Endothelial cell (in vitro differentiated cells): ENCODE data around the gene TNIP1. TPM values are rescaled to one million over a fixed set of nuclear protein-coding genes. Genes with fewer than 3 reads are reported as not detected.

ENCODE experiments used
- DNase-seq: peaks from one replicate; pipeline ENCODE4 v3.0.0; 2021; ENCODE audit warnings: low spot score
- H3K27ac Mint-ChIP-seq: one replicate; pipeline ENCODE4 v1.8.0; 2021; ENCODE audit warnings: mixed read lengths, inconsistent platforms; ENCODE audit not compliant: unreplicated experiment
- H3K27me3 Mint-ChIP-seq: one replicate; pipeline ENCODE4 v1.8.0; 2021; ENCODE audit warnings: mild to moderate bottlenecking, moderate library complexity, mixed read lengths, inconsistent platforms; ENCODE audit not compliant: unreplicated experiment
- H3K36me3 Mint-ChIP-seq: one replicate; pipeline ENCODE4 v1.8.0; 2021; ENCODE audit warnings: mild to moderate bottlenecking, low read depth, mixed read lengths, inconsistent platforms; ENCODE audit not compliant: unreplicated experiment
- H3K4me1 Mint-ChIP-seq: one replicate; pipeline ENCODE4 v1.8.0; 2021; ENCODE audit warnings: mild to moderate bottlenecking, mixed read lengths, inconsistent platforms; ENCODE audit not compliant: unreplicated experiment
- H3K4me3 Mint-ChIP-seq: one replicate; pipeline ENCODE4 v1.8.0; 2021; ENCODE audit warnings: mild to moderate bottlenecking, mixed read lengths, inconsistent platforms; ENCODE audit not compliant: unreplicated experiment
- H3K9me3 Mint-ChIP-seq: one replicate; pipeline ENCODE4 v1.8.0; 2021; ENCODE audit warnings: mixed read lengths, inconsistent platforms; ENCODE audit not compliant: unreplicated experiment
- CTCF ChIP-seq: fragments of 200-600 bp; sonication (generic); IDR thresholded peaks from one replicate; pipeline ENCODE4 v1.5.0; 2021; ENCODE audit warnings: antibody characterized with exemption; ENCODE audit not compliant: unreplicated experiment
- total RNA-seq: library from RNA; stranded (reverse); fragmentation: NEBNext Ultra II Directional; extraction: Animal tissue kit (Norgen Biotek cat#: 25700); gene quantifications from one replicate; pipeline ENCODE4 v1.2.1, GENCODE V29; 2021; ENCODE audit not compliant: unreplicated experiment

The TNIP1 gene
- total RNA-seq, 1 donor from 2014 or later = 76.0 TPM

GRCh38 chr5:151058301-151058700 lies 22.5 kb downstream of the TNIP1 start:
- H3K36me3 Mint-ChIP-seq = peaks cover 51% of the 10 kb centered on the region
- peaks cover 9% of the 10 kb centered on the region for H3K4me1 Mint-ChIP-seq
- peak; percentile 34 for TF ChIP-seq CTCF
- DNase-seq = no peak
- no peaks in the 10 kb centered on the region for H3K9me3 Mint-ChIP-seq
- H3K27ac Mint-ChIP-seq = no peak overlapping the region
- H3K4me3 Mint-ChIP-seq = no peak overlapping the region
- peaks cover 9% of the 10 kb centered on the region for H3K27me3 Mint-ChIP-seq

GRCh38 chr5:151056379-151057325 lies 24.2 kb downstream of the TNIP1 start:
- no peaks in the 10 kb centered on the region for H3K9me3 Mint-ChIP-seq
- H3K4me1 Mint-ChIP-seq = peaks cover 9% of the 10 kb centered on the region
- peaks cover 13% of the 10 kb centered on the region for H3K27me3 Mint-ChIP-seq
- peak overlapping the region; percentile 31 for H3K27ac Mint-ChIP-seq
- H3K4me3 Mint-ChIP-seq = no peak overlapping the region
- peaks cover 43% of the 10 kb centered on the region for H3K36me3 Mint-ChIP-seq
- DNase-seq = no peak
- TF ChIP-seq CTCF = no peak

GRCh38 chr5:151055336-151055735 lies 25.5 kb downstream of the TNIP1 start:
- DNase-seq = no peak
- no peak for TF ChIP-seq CTCF
- Mint-ChIP-seq H3K27ac (no peak overlapping the region), H3K4me1 (peaks cover 9% of the 10 kb centered on the region), H3K36me3 (peaks cover 43% of the 10 kb centered on the region), H3K4me3 (no peak overlapping the region), H3K27me3 (peaks cover 11% of the 10 kb centered on the region), H3K9me3 (no peaks in the 10 kb centered on the region)

GRCh38 chr5:151054709-151055108 lies 26.1 kb downstream of the TNIP1 start:
- Mint-ChIP-seq H3K36me3 (peaks cover 40% of the 10 kb centered on the region), H3K27ac (no peak overlapping the region), H3K9me3 (no peaks in the 10 kb centered on the region), H3K4me1 (peaks cover 9% of the 10 kb centered on the region), H3K27me3 (peaks cover 11% of the 10 kb centered on the region), H3K4me3 (no peak overlapping the region)
- no peak for TF ChIP-seq CTCF
- no peak for DNase-seq
